Femur (tissue), 1 donor: ENCODE results near the gene SLC5A6.

ENCODE experiments used
- DNase-seq: peaks from one replicate; pipeline ENCODE4 v3.0.0-alpha.2; 2017

The SLC5A6 gene

DNA sequence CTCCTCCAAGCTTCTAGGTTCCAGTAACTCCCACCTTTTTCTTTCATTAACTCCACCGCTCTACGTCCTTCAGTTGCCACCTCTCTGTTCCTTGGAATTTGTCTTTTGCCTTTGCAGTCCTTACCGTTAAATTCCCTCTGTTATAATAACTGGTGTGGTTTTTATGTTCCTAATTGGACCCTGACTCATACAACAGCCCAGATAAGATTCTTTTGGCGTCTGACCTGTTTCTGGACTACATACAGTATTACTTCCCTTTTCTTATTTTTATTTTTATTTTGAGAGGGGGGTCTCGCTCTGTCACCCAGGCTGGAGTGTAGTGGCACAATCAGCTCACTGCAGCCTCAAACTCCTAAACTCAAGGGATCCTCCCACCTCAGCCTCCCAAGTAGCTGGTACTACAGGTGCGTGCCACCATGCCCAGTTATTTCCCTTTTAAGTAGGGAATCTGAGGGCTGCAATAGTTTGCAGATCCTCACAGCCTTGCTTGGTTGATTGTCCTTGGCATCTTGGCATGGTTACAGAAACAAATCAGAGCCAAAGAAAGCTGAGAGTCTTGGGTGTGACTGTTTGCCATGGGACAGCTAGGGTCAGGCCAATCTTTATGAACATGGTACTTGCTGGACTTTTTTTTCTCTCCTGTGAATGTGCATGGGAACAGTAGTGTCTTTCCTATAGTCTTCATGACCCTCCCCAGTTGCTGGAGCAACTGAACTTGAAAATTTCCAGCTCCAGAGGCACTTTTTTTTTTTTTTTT is 41.3 kb downstream of the SLC5A6 start:
- no peak for DNase-seq

DNA sequence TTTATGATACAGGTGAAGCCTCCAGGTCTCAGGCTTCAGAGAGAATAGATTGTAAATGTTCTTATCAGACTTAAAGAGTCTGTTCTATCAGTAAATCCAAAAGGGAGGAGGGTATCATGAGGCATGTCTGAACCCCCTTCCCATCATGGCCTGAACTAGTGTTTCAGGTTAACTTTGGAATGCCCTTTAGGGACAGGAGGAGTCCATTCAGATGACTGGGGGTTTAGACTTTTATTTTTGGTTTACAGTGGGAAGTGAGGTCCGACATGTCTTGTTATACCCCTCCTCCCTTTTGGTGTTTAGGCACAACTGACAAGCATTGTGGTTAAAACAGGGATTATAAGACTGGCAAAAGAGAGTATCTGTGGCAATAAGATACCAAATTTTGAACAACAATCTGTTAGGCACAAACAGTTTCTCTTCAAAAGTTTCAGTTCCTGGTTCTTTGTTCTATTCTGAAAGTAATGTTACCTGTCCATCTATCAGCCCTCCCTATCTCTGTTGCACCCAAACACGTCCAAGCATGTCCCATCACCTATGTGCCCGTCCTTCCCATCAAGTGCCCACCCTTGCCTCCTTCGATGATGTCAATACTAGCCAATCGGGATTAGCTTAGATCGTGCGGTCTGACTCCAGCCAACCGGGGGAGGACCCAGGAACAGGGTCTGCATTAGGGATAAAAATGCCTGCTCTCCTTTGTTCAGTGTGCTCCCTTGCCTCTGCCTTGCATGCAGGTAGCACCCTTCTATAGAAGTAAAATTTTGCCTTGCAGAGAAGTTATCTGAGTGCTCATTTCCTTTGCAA is 46.9 kb downstream of the SLC5A6 start:
- no peak for DNase-seq

DNA sequence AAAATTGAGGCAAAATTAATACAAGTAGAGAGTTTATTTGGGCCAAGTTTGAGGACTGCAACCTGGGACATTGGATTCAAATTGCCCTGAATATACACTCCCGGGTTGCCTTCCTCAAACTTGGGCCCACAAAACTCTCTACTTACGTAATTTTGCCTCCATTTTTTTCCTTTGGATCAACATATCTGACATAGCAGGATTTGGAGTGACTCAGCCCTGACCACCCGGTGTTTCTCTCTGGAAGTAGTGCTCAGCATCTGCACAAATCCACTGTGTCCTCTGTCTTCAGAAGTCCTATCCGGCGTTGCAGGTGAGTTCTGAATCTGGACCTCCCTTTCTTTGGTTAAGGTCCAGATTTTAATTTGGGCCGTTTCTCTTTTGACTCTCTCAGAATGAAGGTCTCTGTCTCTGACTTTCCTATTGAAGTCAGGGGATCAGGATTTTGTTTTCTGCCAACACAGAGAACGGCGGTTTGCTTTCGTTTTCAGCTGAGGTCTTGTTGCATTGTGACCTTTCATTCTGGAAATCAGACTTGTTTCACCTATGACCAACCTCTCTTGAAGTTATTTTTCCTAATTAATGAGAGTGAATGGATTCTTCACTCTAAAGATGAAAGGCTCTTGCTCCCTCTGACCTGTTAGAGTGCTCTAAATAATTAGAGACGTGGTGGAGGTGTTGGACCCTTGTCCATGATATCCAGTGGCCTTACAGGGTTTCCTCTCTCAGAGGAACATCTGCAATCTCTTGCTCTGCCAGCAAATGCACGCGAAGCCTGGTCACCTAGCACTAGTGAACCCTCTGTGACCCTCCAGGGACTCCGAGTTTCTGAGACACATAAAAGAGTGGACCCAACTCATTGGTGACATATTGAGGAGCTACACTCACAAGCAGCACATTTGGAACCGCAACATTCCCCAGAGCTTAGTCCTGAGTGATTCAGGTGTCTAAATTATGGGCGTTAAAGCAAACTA is 49.6 kb downstream of the SLC5A6 start:
- no peak for DNase-seq

DNA sequence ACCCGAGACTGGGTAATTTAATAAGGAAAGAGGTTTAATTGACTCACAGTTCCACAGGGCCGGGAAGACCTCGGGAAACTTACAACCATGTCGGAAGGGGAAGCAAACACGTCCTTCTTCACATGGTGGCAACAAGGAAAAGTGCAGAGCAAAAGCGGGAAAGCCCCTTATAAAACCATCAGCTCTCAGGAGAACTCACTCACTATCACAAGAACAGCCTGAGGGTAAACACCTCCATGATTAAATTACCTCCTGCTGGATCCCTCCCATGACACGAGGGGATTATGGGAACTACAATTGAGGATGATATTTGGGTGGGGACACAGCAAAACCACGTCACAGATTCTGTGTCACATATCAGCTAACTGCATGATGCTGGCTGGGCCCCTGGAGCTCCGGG is 51.9 kb downstream of the SLC5A6 start:
- DNase-seq, result no peak

DNA sequence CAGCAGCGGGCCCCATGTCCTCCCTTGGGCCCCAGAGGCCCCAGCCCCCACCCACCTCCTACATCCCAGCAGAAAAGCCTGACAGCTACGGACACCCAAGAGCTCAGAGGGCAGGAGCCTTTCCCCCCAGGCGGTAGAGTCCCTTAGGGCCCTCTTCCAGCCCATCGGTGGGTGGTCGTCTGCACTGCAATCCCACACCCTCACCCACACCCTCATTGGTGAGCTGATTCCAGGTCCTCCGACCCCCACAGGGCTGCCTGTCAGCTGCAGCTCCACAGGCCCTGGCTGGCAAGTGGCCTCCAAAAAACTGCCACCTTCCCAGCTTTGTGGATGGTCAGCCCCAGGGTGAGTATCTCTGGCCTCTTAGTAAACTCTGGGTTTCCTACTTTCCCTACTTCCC is 52.8 kb downstream of the SLC5A6 start:
- no peak for DNase-seq

DNA sequence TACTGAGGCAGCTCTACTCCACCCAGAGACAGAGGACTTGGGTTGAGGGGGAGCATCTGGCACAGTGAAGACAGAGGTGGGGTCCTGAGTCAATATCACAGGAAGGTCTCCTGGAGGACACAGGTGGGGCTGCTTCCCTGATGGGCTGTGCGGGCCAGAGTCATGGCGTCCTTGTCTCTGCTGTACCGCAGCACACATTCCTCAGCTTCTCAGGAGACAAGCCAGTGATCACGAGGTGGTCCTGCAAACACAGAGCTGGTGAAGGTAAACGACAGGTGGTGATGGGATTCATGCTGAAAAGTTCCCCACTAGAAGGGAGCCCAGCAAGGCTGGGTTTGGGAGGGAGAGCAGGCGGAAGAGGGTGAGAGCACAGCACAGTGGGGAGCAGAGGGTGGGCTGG is 53.6 kb downstream of the SLC5A6 start:
- DNase-seq, result no peak

DNA sequence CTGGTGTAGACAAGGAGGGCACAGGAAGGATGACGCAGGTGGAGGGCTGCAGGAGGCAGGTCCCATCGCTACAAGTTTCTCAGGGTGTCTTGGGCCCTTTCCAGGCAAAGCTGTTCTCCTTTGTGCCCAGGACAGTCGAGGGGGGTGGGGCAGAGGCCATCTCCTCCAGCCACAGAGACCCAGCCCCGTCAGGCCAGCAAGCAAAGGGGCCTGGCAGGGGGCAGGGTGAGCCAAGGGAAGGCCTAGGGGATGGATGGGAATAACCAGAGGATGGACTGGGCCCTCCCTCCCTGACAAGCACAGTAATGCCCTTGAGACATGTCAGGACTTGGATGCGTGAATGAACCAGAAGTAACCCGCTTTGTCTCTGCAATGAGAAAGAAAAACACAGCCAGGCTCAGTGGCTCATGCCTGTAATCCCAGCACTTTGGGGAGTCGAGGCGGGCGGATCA is 57.0 kb downstream of the SLC5A6 start:
- DNase-seq, result no peak

DNA sequence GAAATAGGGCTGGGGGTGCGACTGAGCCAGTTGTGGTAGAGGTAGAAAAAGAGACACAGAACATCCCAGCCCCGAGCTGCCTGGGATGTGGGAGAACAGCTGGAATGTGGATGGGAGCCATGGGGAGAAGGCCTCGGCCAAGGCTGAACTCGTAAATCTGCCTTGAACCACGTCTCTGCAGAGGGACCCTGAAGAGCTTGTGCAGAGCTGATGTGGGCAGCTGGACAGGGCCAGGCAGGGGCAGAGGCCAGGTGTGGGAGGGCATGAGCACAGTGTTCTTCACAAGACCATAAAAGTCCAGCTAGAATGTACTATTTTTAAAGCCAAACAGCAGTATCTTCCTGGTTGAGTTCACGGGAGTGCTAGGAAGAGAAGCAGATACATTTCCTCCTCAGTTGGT is 57.6 kb downstream of the SLC5A6 start:
- DNase-seq, result no peak

DNA sequence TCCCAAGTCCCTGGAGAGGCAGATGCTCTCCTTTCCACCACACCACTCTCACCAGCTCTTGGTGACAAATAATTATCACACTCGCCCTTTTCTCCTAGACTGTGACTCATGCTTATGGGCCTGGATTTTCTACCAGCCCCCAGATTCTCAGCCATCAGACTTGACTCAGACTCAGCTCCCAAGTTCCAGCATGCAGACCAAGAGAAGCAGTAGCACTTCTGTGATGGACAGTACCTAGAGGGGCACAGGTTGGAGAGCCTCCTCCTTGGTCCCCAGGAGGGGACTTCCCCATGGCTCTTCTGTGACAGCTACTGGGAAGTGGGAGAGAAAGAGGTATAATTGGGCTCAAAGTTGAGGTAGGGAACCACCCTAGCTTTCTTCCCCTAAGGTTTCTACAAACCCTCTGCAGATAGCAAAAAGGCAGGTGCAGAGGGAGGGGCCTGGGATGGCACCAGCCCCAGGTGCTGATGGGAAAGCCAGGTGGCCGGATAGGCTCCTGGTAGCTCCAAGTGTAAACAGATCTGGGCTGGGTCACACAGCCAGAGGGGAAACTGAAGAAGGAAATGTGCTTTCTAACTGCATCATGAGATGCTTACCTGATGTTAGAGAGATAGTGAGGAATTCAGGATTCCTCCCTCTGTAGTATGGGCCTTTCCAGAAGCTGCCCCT is 59.1 kb downstream of the SLC5A6 start:
- DNase-seq, result no peak

DNA sequence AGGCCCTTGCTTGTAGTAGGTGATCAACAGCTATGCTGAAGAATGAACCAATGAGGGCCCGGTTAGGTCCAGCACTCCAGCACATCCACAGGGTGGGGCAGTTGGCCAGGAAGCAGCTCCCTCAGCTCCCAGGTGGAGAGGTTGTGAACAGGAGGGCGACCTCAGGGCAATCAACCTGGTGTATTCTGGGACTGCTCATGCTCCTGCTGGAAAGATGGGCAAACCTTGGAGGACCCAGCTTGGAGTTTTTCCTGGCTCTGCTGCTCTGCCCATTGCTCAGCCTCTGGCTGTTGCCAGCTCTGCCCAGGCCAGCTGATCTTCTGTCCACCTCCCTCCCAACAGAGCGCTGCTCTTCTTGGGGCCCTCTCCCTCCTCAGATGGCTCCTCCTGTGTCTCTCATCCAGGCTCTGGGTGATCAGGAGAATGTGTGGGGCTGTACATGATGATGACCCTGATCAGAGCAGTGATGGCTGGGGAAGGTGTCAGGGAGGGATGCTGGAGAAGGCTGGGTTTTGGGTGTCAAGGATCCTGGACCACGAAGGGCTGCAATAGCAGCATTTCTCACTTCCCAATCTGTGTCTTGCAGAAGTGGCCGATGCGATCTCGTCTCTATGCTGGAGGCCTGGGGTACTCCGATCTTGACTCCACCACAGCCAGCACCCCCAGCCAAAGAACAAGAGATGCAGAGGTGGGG is 59.8 kb downstream of the SLC5A6 start:
- no peak for DNase-seq

DNA sequence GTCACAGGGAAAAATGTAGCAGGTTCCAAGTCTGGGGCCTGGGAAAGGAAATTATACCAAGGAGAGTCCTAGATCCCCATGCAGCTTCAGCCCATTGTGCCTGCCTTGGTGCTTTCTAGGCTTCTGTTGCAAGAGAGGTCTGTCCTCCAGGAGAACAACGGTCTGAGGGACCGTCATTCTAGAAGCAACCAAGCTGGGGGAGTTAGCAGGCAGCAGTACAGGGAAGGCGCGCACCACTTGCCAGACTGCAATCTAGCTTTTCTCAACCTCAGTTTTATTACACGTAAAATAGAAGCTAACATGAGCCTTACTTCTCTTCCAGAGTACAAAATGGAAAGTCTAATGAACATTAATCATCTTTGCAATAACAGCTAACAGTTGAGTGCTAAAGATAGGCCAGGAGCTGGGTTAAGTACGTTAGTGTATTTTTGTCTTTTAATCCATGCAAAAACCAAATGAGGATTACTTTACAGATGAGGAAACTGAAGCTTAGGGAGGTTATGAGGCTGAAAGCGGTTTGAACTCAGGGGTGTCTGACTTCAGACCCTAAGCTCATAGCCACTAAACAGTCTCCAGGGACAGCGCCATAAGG is 61.3 kb downstream of the SLC5A6 start:
- DNase-seq, result no peak
